PC-3 (cell line): ENCODE measurements around the gene IER2.

Experiments used
- EZH2phosphoT487 ChIP-seq: fragments of 300-600 bp; sonication (generic); IDR thresholded peaks from 2 replicates; pipeline ENCODE4 v1.6.1; 2018; ENCODE audit warnings: mild to moderate bottlenecking, antibody characterized with exemption, low read length, borderline replicate concordance
- TF ChIP-seq, protein P1 (sequence below): fragments of 300-600 bp; sonication (generic); conservative IDR thresholded peaks from 2 replicates; pipeline ENCODE4 v1.5.1; 2017; ENCODE audit warnings: antibody characterized with exemption, low read depth, mild to moderate bottlenecking, low read length

DNA sequence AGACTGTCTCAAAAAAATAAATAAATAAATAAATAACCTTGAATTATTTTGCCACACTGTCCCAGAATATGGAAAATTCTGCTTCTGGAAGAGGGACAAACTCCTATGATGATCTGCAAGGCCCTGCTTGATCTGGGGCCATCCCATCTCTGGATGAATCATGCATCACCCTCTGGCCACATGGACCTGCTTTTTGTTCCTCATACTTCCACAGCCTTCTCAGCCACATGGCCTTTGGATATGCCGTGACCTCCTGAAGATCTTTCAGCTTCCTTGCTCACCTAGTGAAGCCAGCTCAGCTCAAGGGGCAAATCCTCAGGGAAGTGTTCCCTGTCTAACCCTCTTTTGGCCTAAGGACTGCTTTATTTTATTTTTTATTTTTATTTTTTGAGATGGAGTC, 10.3 kb downstream of the IER2 start:
- TF ChIP-seq, protein P1, sequence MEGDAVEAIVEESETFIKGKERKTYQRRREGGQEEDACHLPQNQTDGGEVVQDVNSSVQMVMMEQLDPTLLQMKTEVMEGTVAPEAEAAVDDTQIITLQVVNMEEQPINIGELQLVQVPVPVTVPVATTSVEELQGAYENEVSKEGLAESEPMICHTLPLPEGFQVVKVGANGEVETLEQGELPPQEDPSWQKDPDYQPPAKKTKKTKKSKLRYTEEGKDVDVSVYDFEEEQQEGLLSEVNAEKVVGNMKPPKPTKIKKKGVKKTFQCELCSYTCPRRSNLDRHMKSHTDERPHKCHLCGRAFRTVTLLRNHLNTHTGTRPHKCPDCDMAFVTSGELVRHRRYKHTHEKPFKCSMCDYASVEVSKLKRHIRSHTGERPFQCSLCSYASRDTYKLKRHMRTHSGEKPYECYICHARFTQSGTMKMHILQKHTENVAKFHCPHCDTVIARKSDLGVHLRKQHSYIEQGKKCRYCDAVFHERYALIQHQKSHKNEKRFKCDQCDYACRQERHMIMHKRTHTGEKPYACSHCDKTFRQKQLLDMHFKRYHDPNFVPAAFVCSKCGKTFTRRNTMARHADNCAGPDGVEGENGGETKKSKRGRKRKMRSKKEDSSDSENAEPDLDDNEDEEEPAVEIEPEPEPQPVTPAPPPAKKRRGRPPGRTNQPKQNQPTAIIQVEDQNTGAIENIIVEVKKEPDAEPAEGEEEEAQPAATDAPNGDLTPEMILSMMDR = no peak
- TF ChIP-seq EZH2phosphoT487 = no peak
